Measurements from ENCODE around the gene CHMP1A.

DNA sequence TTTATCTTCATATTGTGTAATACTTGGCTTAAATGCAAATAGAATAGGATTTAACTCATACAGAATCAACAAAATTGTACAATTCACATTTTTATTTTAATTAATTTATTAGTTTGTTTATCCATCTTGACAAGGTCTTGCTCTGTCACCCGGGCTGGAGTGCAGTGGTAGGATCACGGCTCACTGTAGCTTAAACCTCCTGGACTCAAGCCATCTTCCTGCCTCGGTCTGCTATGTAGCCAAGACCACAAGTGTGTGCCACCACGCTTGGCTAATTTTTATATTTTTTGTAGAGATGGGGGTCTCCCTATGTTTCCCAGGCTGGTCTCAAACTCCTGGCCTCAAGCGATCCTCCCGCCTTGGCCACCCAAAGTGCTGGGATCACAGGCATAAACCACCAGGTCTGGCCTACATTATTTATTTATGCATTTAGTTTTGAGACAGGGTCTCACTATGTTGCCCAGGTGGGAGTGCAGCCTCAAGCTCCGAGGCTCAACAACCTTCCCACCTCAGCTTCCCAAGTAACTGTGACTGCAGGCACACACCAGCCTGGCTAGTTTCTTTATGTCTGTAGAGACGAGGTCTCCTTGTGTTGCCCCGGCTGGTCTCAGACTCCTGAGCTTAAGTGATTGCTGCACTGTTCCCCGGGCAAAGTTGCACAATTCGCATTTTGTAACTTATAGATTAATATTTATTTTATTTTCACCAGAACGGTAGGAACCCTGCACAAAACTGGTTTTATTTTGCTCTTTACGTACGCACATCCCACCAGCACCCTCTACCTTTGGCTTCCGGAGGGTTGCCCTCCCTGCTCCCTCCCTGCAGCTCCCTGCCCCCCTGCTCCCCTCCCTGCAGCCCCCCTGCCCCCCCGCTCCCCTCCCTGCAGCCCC, 39.2 kb downstream of the CHMP1A start:
- no peak for TF ChIP-seq POLR2A (IDR thresholded peaks at IDR 0.05; ENCODE audit: low read length)
- no peak for TF ChIP-seq GATA1 (IDR thresholded peaks at IDR 0.05; ENCODE audit: low read depth, low read length)
